Measurements from ENCODE around the gene ATP6V0B. TPM values are rescaled to one million over a fixed set of nuclear protein-coding genes. Genes with fewer than 3 reads are reported as not detected.

Gene ATP6V0B
- total and polyA plus RNA-seq, 9 of the 15 experiments (the other 6 are each of a cell fraction or from before 2014, with no cell fraction given) = 137 to 328 (median 220) TPM

DNA sequence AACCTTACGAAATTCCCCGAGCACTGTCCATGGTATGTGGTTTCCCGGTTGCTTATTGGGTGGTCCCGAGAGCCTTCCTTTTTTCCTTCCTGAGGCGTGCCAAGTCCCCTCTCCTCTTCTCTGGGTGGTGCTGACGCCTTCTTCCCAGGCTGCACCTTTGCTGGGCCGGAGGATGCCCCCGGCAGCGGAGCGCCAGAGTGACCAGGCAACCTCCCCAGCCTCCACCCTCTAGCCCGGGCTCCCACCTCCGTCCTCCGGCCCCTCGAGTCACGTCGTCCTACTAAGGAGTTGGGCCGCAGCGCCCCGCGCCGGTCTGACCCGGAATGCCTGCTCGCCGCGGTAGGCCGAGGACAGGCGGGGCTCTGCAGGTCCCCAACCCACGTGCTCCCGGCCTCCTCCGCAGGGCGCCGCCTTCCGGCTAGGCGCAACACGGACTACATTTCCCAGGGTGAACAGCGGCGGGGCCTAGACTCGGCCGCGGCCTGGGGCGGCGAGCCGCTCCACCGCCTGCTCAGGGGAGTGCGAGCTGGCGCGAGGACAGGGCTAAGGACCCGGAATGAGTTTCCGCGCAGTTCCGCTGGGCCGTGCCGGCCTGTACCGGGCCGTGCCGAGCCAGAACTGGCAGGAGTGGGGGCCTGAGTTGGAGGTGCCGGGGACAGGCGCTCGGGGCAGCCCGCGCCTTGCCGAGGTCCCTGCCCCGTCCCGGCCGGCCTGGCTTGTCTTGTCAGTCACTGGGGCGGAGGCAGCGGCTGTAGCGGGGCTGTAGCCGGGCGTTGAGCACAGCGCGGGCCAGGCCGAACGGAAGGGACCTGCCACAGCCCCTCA, 28.3 kb upstream of the ATP6V0B start, which contains the start of gene IPO13 (continued):
- TF ChIP-seq PCBP1 (IDR thresholded peaks at IDR 0.05; ENCODE audit: low read depth, low read length, poor library complexity, severe bottlenecking) = peak; percentile 89
- TF ChIP-seq HIVEP1 (CRISPR knock-in tag; IDR thresholded peaks at IDR 0.05) = peak; percentile 24; the same call in 1 of the 2 replicates
- TF ChIP-seq, protein P1, sequence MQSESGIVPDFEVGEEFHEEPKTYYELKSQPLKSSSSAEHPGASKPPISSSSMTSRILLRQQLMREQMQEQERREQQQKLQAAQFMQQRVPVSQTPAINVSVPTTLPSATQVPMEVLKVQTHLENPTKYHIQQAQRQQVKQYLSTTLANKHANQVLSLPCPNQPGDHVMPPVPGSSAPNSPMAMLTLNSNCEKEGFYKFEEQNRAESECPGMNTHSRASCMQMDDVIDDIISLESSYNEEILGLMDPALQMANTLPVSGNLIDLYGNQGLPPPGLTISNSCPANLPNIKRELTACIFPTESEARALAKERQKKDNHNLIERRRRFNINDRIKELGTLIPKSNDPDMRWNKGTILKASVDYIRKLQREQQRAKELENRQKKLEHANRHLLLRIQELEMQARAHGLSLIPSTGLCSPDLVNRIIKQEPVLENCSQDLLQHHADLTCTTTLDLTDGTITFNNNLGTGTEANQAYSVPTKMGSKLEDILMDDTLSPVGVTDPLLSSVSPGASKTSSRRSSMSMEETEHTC (IDR thresholded peaks at IDR 0.05) = peak; percentile 62; the same call in 1 of the 2 replicates
- TF ChIP-seq CBX8 (IDR thresholded peaks at IDR 0.05; ENCODE audit: borderline replicate concordance, extremely low read depth, low read depth, low read length, poor library complexity, severe bottlenecking) = no peak
- TF ChIP-seq, protein P2, sequence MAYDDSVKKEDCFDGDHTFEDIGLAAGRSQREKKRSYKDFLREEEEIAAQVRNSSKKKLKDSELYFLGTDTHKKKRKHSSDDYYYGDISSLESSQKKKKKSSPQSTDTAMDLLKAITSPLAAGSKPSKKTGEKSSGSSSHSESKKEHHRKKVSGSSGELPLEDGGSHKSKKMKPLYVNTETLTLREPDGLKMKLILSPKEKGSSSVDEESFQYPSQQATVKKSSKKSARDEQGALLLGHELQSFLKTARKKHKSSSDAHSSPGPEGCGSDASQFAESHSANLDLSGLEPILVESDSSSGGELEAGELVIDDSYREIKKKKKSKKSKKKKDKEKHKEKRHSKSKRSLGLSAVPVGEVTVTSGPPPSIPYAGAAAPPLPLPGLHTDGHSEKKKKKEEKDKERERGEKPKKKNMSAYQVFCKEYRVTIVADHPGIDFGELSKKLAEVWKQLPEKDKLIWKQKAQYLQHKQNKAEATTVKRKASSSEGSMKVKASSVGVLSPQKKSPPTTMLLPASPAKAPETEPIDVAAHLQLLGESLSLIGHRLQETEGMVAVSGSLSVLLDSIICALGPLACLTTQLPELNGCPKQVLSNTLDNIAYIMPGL (CRISPR knock-in tag; IDR thresholded peaks at IDR 0.05) = peak; percentile 82; the same call in 1 of the 2 replicates
- no peak for TF ChIP-seq HEY1 (CRISPR knock-in tag; IDR thresholded peaks at IDR 0.05; ENCODE audit: borderline replicate concordance)
- no peak for TF ChIP-seq POLR3G (IDR thresholded peaks at IDR 0.05; ENCODE audit: extremely low read depth, insufficient read length, insufficient replicate concordance)
- peak in 1 of 2 experiments; percentile 81; a peak in 2 of 4 replicates for TF ChIP-seq SRF (CRISPR knock-in tag; IDR thresholded peaks at IDR 0.05)
- no peak for TF ChIP-seq ZC3H8 (IDR thresholded peaks at IDR 0.05)
- no peak for TF ChIP-seq ZNF699 (CRISPR knock-in tag; IDR thresholded peaks at IDR 0.05; ENCODE audit: insufficient replicate concordance)
- TF ChIP-seq NFATC3 (IDR thresholded peaks at IDR 0.05) = no peak
- TF ChIP-seq PHB2 (IDR thresholded peaks at IDR 0.05; ENCODE audit: low read depth) = no peak
- TF ChIP-seq TAF7 (tag; IDR thresholded peaks at IDR 0.05) = peak; percentile 28; the same call in 1 of the 2 replicates
- TF ChIP-seq, protein P3, sequence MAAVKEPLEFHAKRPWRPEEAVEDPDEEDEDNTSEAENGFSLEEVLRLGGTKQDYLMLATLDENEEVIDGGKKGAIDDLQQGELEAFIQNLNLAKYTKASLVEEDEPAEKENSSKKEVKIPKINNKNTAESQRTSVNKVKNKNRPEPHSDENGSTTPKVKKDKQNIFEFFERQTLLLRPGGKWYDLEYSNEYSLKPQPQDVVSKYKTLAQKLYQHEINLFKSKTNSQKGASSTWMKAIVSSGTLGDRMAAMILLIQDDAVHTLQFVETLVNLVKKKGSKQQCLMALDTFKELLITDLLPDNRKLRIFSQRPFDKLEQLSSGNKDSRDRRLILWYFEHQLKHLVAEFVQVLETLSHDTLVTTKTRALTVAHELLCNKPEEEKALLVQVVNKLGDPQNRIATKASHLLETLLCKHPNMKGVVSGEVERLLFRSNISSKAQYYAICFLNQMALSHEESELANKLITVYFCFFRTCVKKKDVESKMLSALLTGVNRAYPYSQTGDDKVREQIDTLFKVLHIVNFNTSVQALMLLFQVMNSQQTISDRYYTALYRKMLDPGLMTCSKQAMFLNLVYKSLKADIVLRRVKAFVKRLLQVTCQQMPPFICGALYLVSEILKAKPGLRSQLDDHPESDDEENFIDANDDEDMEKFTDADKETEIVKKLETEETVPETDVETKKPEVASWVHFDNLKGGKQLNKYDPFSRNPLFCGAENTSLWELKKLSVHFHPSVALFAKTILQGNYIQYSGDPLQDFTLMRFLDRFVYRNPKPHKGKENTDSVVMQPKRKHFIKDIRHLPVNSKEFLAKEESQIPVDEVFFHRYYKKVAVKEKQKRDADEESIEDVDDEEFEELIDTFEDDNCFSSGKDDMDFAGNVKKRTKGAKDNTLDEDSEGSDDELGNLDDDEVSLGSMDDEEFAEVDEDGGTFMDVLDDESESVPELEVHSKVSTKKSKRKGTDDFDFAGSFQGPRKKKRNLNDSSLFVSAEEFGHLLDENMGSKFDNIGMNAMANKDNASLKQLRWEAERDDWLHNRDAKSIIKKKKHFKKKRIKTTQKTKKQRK (IDR thresholded peaks at IDR 0.05; ENCODE audit: borderline replicate concordance, low read depth, low read length) = no peak
- TF ChIP-seq ILF3 (IDR thresholded peaks at IDR 0.05; ENCODE audit: borderline replicate concordance) = no peak
- TF ChIP-seq HMGN3 (IDR thresholded peaks at IDR 0.05; ENCODE audit: borderline replicate concordance, extremely low read depth, insufficient read length, low read depth, low read length) = peak; percentile 63
- TF ChIP-seq SAP30 (IDR thresholded peaks at IDR 0.05; ENCODE audit: borderline replicate concordance, insufficient read depth, low read depth, low read length, poor library complexity, severe bottlenecking) = peak; percentile 89
- no peak for TF ChIP-seq ZNF79 (CRISPR knock-in tag; IDR thresholded peaks at IDR 0.05; ENCODE audit: low read depth)
- no peak for TF ChIP-seq GABPB2 (CRISPR knock-in tag; conservative IDR thresholded peaks at IDR 0.05)
- no peak for TF ChIP-seq ZNF77 (CRISPR knock-in tag; IDR thresholded peaks at IDR 0.05)
- no peak for TF ChIP-seq ZNF830 (CRISPR knock-in tag; IDR thresholded peaks at IDR 0.05)

All from K562 (cell line).